H9 (cell line): Measurements from ENCODE around the gene SUMF1. TPM values are rescaled to one million over a fixed set of nuclear protein-coding genes. Genes with fewer than 3 reads are reported as not detected.

Experiments used
- DNase-seq: peaks from one replicate; pipeline ENCODE4 v3.0.0-alpha.2; 2017
- H2AFZ ChIP-seq: one replicate; pipeline ENCODE4 v1.6.1; 2013; ENCODE audit warnings: mild to moderate bottlenecking, low read length, control low read depth, moderate library complexity
- H2AK5ac ChIP-seq: 2 replicates; pipeline ENCODE4 v1.6.1; 2013; ENCODE audit warnings: low read length, control low read depth, mixed read lengths; ENCODE audit not compliant: insufficient read length
- H2BK120ac ChIP-seq: one replicate; pipeline ENCODE4 v1.6.1; 2013; ENCODE audit warnings: low read depth, mild to moderate bottlenecking, low read length, control low read depth, inconsistent platforms; ENCODE audit not compliant: poor library complexity, severe bottlenecking
- H2BK12ac ChIP-seq: 2 replicates; pipeline ENCODE4 v1.6.1; 2013; ENCODE audit warnings: low read length, control low read depth, mixed read lengths, low read depth; ENCODE audit not compliant: insufficient read length
- H2BK15ac ChIP-seq: 2 replicates; pipeline ENCODE4 v1.6.1; 2013; ENCODE audit warnings: low read depth, low read length, control low read depth
- H2BK20ac ChIP-seq: one replicate; pipeline ENCODE4 v1.6.1; 2013; ENCODE audit warnings: low read depth, mild to moderate bottlenecking, low read length, control low read depth, inconsistent platforms; ENCODE audit not compliant: poor library complexity, severe bottlenecking
- H2BK5ac ChIP-seq: 2 replicates; pipeline ENCODE4 v1.6.1; 2013; ENCODE audit warnings: low read length, control low read depth, mixed read lengths; ENCODE audit not compliant: insufficient read length
- H3K14ac ChIP-seq: 2 replicates; pipeline ENCODE4 v1.6.1; 2013; ENCODE audit warnings: low read length, control low read depth; ENCODE audit not compliant: insufficient read depth
- H3K18ac ChIP-seq: 2 replicates; pipeline ENCODE4 v1.6.1; 2013; ENCODE audit warnings: low read depth, mild to moderate bottlenecking, mixed read lengths, low read length, control low read depth; ENCODE audit not compliant: insufficient read length
- H3K23ac ChIP-seq: 2 replicates; pipeline ENCODE4 v1.6.1; 2013; ENCODE audit warnings: low read length, control low read depth, mixed read lengths, low read depth; ENCODE audit not compliant: insufficient read length
- H3K23me2 ChIP-seq: 2 replicates; pipeline ENCODE4 v1.6.1; 2013; ENCODE audit warnings: low read depth, mild to moderate bottlenecking, mixed read lengths, low read length, control low read depth; ENCODE audit not compliant: insufficient read length, poor library complexity, severe bottlenecking
- H3K27ac ChIP-seq: 2 replicates; pipeline ENCODE4 v1.5.1; 2013; ENCODE audit warnings: low read length, control low read depth, mixed read lengths, low read depth; ENCODE audit not compliant: insufficient read length
- H3K27me3 ChIP-seq: 2 replicates; pipeline ENCODE4 v1.6.1; 2013; ENCODE audit warnings: low read length, control low read depth, inconsistent platforms; ENCODE audit not compliant: insufficient read depth
- H3K4ac ChIP-seq: 2 replicates; pipeline ENCODE4 v1.6.1; 2013; ENCODE audit warnings: low read depth, mild to moderate bottlenecking, control low read depth, inconsistent platforms, low read length, moderate library complexity
- H3K4me1 ChIP-seq: 2 replicates; pipeline ENCODE4 v1.6.1; 2013; ENCODE audit warnings: low read length, control low read depth, inconsistent platforms; ENCODE audit not compliant: insufficient read depth
- H3K4me2 ChIP-seq: 2 replicates; pipeline ENCODE4 v1.6.1; 2013; ENCODE audit warnings: low read length, control low read depth, mixed read lengths; ENCODE audit not compliant: insufficient read length, insufficient read depth
- H3K56ac ChIP-seq: 2 replicates; pipeline ENCODE4 v1.6.1; 2013; ENCODE audit warnings: low read depth, mild to moderate bottlenecking, mixed read lengths, low read length, control low read depth; ENCODE audit not compliant: insufficient read length
- H3K79me1 ChIP-seq: 2 replicates; pipeline ENCODE4 v1.6.1; 2013; ENCODE audit warnings: low read depth, mild to moderate bottlenecking, moderate library complexity, low read length, control low read depth, inconsistent platforms; ENCODE audit not compliant: insufficient read depth, poor library complexity, severe bottlenecking
- H3K79me2 ChIP-seq: 2 replicates; pipeline ENCODE4 v1.6.1; 2013; ENCODE audit warnings: low read length, control low read depth, inconsistent platforms; ENCODE audit not compliant: insufficient read depth
- H3K9ac ChIP-seq: 2 replicates; pipeline ENCODE4 v1.6.1; 2013; ENCODE audit warnings: low read length, control low read depth, mixed read lengths; ENCODE audit not compliant: insufficient read length; ENCODE audit errors: extremely low read depth
- H3K9me3 ChIP-seq: one replicate; pipeline ENCODE4 v1.6.1; 2013; ENCODE audit warnings: low read depth, low read length, inconsistent platforms; ENCODE audit not compliant: control insufficient read depth
- H3T11ph ChIP-seq: one replicate; pipeline ENCODE4 v1.6.1; 2013; ENCODE audit warnings: mild to moderate bottlenecking, low read length, control low read depth, inconsistent platforms
- H4K20me1 ChIP-seq: one replicate; pipeline ENCODE4 v1.6.1; 2013; ENCODE audit not compliant: control insufficient read depth, insufficient read length, insufficient read depth
- H4K5ac ChIP-seq: 2 replicates; pipeline ENCODE4 v1.6.1; 2013; ENCODE audit warnings: low read depth, mild to moderate bottlenecking, mixed read lengths, low read length, control low read depth; ENCODE audit not compliant: insufficient read length
- H4K8ac ChIP-seq: replicated peaks from 2 replicates; pipeline ENCODE4 v1.6.1; 2013; ENCODE audit warnings: low read length, control low read depth, mixed read lengths, low read depth; ENCODE audit not compliant: insufficient read length
- H4K91ac ChIP-seq: 2 replicates; pipeline ENCODE4 v1.6.1; 2013; ENCODE audit warnings: low read depth, mild to moderate bottlenecking, moderate library complexity, mixed read lengths, low read length, control low read depth; ENCODE audit not compliant: insufficient read length
- H3K27ac Mint-ChIP-seq, 3 experiments: 2 replicates in 2 of 3; 3 replicates in 1 of 3; pipeline ENCODE4 v1.8.0; 2020 to 2021; ENCODE audit warnings: mixed read lengths in 3 of 3, mild to moderate bottlenecking in 1 of 3, moderate library complexity in 1 of 3
- H3K27me3 Mint-ChIP-seq: 2 replicates; pipeline ENCODE4 v1.8.0; 2021; ENCODE audit warnings: low read depth, mild to moderate bottlenecking, moderate library complexity, mixed read lengths
- H3K36me3 Mint-ChIP-seq, 3 experiments: 2 replicates in 2 of 3; 3 replicates in 1 of 3; pipeline ENCODE4 v1.8.0; 2020 to 2021; ENCODE audit warnings: low read depth in 3 of 3, mixed read lengths in 3 of 3; ENCODE audit not compliant: insufficient read depth in 1 of 3
- H3K4me1 Mint-ChIP-seq, 2 experiments: 2 replicates each; pipeline ENCODE4 v1.8.0; 2020; ENCODE audit warnings: mixed read lengths in 2 of 2
- H3K4me3 Mint-ChIP-seq, 2 experiments: 2 replicates in 1 of 2; 3 replicates in 1 of 2; pipeline ENCODE4 v1.8.0; 2020 to 2021; ENCODE audit warnings: mild to moderate bottlenecking in 2 of 2, mixed read lengths in 2 of 2, moderate library complexity in 1 of 2
- H3K9me3 Mint-ChIP-seq, 2 experiments: 2 replicates in 1 of 2; 3 replicates in 1 of 2; pipeline ENCODE4 v1.8.0; 2020; ENCODE audit warnings: mild to moderate bottlenecking in 2 of 2, mixed read lengths in 2 of 2, moderate library complexity in 1 of 2
- CTCF ChIP-seq: fragments of 200-600 bp; sonication (generic); conservative IDR thresholded peaks from 3 replicates; pipeline ENCODE4 v1.8.0; 2021; ENCODE audit warnings: antibody characterized with exemption, mild to moderate bottlenecking
- WGBS: extraction: QIAGEN DNeasy Blood & Tissue Kit; methylation state at CpG from one replicate; pipeline ENCODE4 v1.1.7; 2013; ENCODE audit warnings: missing lambda C conversion rate, low lambda C conversion rate, mixed read lengths; ENCODE audit not compliant: insufficient read length; ENCODE audit errors: extremely low coverage; 5-methylcytosine and 5-hydroxymethylcytosine counted together
- total RNA-seq: library from RNA; stranded (reverse); gene quantifications from 2 replicates; pipeline ENCODE4 v1.2.1, GENCODE V29; 2021

Gene SUMF1
- total RNA-seq, 1 experiment from 2014 or later = 9.5 TPM

GRCh38 chr3:4417449-4417848 lies 49.6 kb downstream of the SUMF1 start:
- Histone ChIP-seq H3K9ac (no peak overlapping the region), H4K5ac (no peak overlapping the region), H4K91ac (no peak overlapping the region), H3K18ac (no peak overlapping the region), H2BK120ac (no peak overlapping the region), H2BK5ac (no peak overlapping the region), H3K4me1 (no peaks in the 10 kb centered on the region), H3K23ac (no peak overlapping the region), H2AFZ (no peak overlapping the region), H2BK12ac (no peak overlapping the region), H2BK20ac (no peak overlapping the region), H3K27ac (no peak overlapping the region), H3K23me2 (no peaks in the 10 kb centered on the region), H3K56ac (no peak overlapping the region), H3K79me2 (no peaks in the 10 kb centered on the region), H4K20me1 (no peaks in the 10 kb centered on the region), H3K79me1 (no peaks in the 10 kb centered on the region), H3K14ac (no peak overlapping the region), H2BK15ac (no peak overlapping the region), H4K8ac (no peak overlapping the region), H3K27me3 (no peaks in the 10 kb centered on the region), H3K4ac (no peak overlapping the region), H3T11ph (no peak overlapping the region), H3K4me2 (no peak overlapping the region), H3K9me3 (no peaks in the 10 kb centered on the region), H2AK5ac (no peak overlapping the region)
- Mint-ChIP-seq H3K4me3 (no peak overlapping the region), H3K27me3 (no peaks in the 10 kb centered on the region), H3K4me1 (peaks cover 0 to 3% of the 10 kb centered on the region in 2 experiments; a peak in 1 of 4 replicates), H3K9me3 (no peaks in the 10 kb centered on the region), H3K27ac (no peak overlapping the region), H3K36me3 (peaks cover 0 to 4% (median 0%) of the 10 kb centered on the region in 3 experiments; a peak in 1 of 7 replicates)
- no peak for DNase-seq
- no peak for TF ChIP-seq CTCF
- WGBS = no CpG with 5 or more reads among the region's 1 CpG
